Measurements from ENCODE around the gene SPAST. TPM values are rescaled to one million over a fixed set of nuclear protein-coding genes. Genes with fewer than 3 reads are reported as not detected.
"Not testable (repeated sequence)": the region's sequence is repeated elsewhere in the genome, so short reads cannot be mapped to it uniquely, and the experiment has no call there.

Gene SPAST, protein sequence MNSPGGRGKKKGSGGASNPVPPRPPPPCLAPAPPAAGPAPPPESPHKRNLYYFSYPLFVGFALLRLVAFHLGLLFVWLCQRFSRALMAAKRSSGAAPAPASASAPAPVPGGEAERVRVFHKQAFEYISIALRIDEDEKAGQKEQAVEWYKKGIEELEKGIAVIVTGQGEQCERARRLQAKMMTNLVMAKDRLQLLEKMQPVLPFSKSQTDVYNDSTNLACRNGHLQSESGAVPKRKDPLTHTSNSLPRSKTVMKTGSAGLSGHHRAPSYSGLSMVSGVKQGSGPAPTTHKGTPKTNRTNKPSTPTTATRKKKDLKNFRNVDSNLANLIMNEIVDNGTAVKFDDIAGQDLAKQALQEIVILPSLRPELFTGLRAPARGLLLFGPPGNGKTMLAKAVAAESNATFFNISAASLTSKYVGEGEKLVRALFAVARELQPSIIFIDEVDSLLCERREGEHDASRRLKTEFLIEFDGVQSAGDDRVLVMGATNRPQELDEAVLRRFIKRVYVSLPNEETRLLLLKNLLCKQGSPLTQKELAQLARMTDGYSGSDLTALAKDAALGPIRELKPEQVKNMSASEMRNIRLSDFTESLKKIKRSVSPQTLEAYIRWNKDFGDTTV
- total RNA-seq: 23.0 and 23.9 TPM in 2 replicates

DNA sequence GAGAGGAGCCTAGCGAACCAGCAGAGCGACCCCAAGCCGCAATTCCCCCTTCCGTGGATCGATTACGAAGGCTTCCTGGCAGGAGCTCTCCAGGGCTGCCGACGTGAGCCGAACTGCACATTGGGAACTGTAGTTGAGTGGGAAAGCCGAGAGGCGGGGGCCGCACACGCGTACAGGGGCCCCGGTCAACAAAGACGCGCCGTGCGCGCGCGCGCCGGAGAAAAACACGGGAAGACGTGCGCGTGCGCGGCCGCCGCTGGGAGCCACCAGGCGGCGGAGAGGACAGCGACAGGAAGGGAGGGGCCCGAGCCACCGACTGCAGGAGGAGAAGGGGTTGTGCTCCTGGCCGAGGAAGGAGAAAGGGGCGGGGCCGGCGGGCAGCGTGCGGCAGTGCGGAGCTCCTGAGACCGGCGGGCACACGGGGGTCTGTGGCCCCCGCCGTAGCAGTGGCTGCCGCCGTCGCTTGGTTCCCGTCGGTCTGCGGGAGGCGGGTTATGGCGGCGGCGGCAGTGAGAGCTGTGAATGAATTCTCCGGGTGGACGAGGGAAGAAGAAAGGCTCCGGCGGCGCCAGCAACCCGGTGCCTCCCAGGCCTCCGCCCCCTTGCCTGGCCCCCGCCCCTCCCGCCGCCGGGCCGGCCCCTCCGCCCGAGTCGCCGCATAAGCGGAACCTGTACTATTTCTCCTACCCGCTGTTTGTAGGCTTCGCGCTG, at the start of gene SPAST:
SPAST (plus strand) TSS at position 247 of the 711 bp plus-strand sequence; CDS start at position 523, 276 bp downstream.
- peak; percentile 84 for DNase-seq (ENCODE audit: low read depth)
- H3K27me3 ChIP-seq (ENCODE audit: control insufficient read depth, insufficient read depth, low read length): no peaks in the 10 kb centered on the region
- peak within 1 kb of the TSS; percentile 72 for H3K4me3 ChIP-seq (ENCODE audit: low read depth, low read length)
- TF ChIP-seq, protein P1, sequence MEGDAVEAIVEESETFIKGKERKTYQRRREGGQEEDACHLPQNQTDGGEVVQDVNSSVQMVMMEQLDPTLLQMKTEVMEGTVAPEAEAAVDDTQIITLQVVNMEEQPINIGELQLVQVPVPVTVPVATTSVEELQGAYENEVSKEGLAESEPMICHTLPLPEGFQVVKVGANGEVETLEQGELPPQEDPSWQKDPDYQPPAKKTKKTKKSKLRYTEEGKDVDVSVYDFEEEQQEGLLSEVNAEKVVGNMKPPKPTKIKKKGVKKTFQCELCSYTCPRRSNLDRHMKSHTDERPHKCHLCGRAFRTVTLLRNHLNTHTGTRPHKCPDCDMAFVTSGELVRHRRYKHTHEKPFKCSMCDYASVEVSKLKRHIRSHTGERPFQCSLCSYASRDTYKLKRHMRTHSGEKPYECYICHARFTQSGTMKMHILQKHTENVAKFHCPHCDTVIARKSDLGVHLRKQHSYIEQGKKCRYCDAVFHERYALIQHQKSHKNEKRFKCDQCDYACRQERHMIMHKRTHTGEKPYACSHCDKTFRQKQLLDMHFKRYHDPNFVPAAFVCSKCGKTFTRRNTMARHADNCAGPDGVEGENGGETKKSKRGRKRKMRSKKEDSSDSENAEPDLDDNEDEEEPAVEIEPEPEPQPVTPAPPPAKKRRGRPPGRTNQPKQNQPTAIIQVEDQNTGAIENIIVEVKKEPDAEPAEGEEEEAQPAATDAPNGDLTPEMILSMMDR (IDR thresholded peaks at IDR 0.05; ENCODE audit: insufficient read depth, low read length, poor library complexity, severe bottlenecking): peak; percentile 30
- no peaks in the 10 kb centered on the region for H3K36me3 ChIP-seq (ENCODE audit: control insufficient read depth, insufficient read depth, low read length)

DNA sequence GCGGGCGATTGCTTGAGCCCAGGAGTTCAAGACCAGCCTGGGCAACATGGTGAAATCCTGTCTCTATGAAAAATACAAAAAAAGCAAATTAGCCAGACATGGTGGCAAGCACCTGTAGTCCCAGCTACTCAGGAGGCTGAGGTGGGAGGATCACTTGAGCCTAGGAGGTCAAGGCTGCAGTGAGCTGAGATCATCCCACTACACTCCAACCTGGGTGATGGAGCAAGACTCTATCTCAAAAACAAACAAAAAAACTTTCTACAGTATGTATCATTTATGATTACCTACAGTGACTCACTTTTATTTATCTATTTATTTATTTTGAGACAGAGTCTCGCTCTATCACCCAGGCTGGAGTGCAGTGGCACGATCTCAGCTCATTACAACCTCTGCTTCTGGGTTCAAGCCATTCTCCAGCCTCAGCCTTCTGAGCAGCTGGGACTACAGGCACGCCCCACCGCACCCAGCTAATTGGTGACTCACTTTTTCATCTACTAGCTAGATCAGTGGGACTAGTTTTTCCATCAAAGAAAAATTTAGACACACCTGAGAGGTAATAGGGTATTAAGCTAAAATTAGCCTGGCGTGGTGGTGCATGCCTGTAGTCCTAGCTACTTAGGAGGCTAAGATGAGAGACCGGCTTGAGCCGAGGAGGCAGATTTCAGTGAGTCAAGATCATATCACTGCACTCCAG, 44.4 kb upstream of the SPAST start:
- not testable (repeated sequence) for H3K27me3 ChIP-seq (ENCODE audit: control insufficient read depth, insufficient read depth, low read length); DNase-seq (ENCODE audit: low read depth); H3K36me3 ChIP-seq (ENCODE audit: control insufficient read depth, insufficient read depth, low read length); H3K4me3 ChIP-seq (ENCODE audit: low read depth, low read length)

DNA sequence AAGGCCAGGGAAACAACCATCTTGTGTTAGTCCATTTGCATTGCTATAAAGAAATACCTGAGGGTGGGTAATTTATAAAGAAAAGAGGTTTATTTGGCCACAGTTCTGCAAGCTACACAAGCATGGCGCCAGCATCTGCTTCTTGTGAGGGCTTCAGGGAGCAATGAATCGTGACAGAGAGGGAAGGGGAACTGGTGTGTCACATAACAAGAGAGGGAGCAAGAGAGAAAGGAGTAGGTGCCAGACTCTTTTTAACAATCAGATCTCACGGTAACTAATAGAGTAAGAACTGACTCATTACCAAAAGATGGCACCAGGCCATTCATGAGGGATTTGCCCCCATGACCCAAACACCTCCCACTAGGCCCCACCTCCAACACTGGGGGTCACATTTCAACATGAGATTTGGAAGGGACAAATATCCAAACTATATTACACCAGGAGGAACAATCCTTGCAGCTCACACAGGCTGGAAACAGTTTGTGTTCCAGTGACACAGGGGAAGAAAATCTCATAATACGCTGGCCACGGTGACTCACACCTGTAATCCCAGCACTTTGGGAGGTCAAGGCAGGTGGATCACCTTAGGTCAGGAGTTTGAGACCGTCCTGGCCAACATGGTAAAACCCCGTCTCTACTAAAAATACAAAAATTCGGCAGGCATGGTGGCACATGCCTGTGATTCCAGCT, 29.0 kb upstream of the SPAST start:
- not testable (repeated sequence) for H3K4me3 ChIP-seq (ENCODE audit: low read depth, low read length); DNase-seq (ENCODE audit: low read depth); H3K36me3 ChIP-seq (ENCODE audit: control insufficient read depth, insufficient read depth, low read length); H3K27me3 ChIP-seq (ENCODE audit: control insufficient read depth, insufficient read depth, low read length)

DNA sequence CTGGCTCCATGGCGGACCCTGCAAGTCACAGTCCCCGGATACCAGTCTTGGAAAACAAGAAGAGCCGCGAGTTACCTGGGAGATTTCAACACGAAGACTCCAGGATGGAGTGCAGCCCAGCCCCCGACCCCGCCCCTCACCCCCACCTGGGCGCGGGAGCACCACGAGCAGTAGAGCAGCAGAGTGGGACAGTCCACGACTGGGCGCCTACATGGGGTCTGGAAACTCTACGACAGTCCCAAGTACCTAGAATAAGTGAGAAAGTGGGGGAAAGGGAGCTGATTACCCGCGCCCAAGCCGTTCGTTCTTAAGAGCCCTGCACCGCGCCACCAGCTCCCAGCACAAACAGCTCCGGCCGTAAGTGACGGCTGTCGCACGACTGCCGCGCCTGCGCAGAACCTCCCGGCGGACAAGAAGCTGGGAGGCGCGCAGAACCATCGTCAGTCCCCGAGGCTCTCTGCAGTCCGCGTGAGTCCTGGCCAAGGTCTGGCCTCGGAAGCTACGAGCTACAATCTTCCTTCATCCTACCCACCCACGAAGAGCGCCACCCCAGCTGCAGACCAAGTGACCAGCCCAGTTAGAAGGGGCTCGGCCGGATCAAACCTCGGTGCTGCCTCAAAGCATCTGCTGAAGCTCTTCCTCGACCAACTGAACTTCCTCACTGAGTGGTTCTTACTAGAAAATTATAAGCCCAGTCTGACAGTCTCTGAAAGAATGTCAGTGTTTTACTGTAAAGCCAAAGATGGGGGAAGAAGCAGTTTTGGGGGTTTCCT, 23.7 kb upstream of the SPAST start, which contains the start of gene DPY30:
DPY30 (minus strand) TSS at position 359 of the 773 bp plus-strand sequence; CDS start at position 10, 349 bp downstream.
- TF ChIP-seq, protein P1 (IDR thresholded peaks at IDR 0.05; ENCODE audit: insufficient read depth, low read length, poor library complexity, severe bottlenecking): no peak
- DNase-seq (ENCODE audit: low read depth): peak; percentile 77

DNA sequence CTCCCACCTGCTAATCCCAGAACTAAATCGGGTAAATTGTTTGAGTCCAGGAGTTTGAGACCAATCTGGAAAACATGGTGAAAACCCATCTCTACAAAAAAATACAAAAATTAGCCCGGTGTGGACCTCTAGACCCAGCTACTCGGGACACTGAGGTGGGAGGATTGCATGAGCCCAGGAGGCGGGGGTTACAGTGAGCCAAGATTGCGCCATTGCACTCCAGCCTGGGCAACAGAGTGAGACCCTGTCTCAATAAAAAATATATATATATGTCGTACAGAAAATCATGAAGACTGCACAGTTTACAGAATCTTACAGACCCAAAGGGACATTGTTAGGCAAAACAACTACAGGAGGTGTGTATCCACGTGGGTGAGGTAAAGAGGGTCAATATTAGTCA, 19.8 kb upstream of the SPAST start:
- TF ChIP-seq, protein P1 (IDR thresholded peaks at IDR 0.05; ENCODE audit: insufficient read depth, low read length, poor library complexity, severe bottlenecking): no peak

More for the DNA sequence above, 23.7 kb upstream of the SPAST start, which contains the start of gene DPY30:
- peak within 1 kb of the TSS; percentile 76 for H3K4me3 ChIP-seq (ENCODE audit: low read depth, low read length)
- no peaks in the 10 kb centered on the region for H3K27me3 ChIP-seq (ENCODE audit: control insufficient read depth, insufficient read depth, low read length)
- no peaks in the 10 kb centered on the region for H3K36me3 ChIP-seq (ENCODE audit: control insufficient read depth, insufficient read depth, low read length)

More for the DNA sequence above, 19.8 kb upstream of the SPAST start:
- Histone ChIP-seq H3K4me3 (ENCODE audit: low read depth, low read length) (no peak overlapping the region), H3K27me3 (ENCODE audit: control insufficient read depth, insufficient read depth, low read length) (no peaks in the 10 kb centered on the region), H3K36me3 (ENCODE audit: control insufficient read depth, insufficient read depth, low read length) (no peaks in the 10 kb centered on the region)
- DNase-seq (ENCODE audit: low read depth): no peak
